ENCODE data around the gene UGT2A3. TPM values are rescaled to one million over a fixed set of nuclear protein-coding genes. Genes with fewer than 3 reads are reported as not detected.

UGT2A3 gene
- total RNA-seq, 1 experiment from 2014 or later = 2.5 TPM

- CTCF ChIA-PET = no interaction called here
- Mint-ChIP-seq H3K4me3 (ENCODE audit: unreplicated experiment) (no peak overlapping the region), H3K27me3 (ENCODE audit: insufficient read depth, unreplicated experiment) (no peaks in the 10 kb centered on the region), H3K9me3 (ENCODE audit: unreplicated experiment) (peaks cover 21% of the 10 kb centered on the region), H3K36me3 (ENCODE audit: insufficient read depth, unreplicated experiment) (no peaks in the 10 kb centered on the region), H3K4me1 (ENCODE audit: low read depth, unreplicated experiment) (no peaks in the 10 kb centered on the region), H3K27ac (ENCODE audit: unreplicated experiment) (no peak overlapping the region)
- no peak overlapping the region for H3K4me3 ChIP-seq (ENCODE audit: low read depth, low read length)
- TF ChIP-seq CTCF (IDR thresholded peaks at IDR 0.05; ENCODE audit: insufficient read depth in 1 of 2, low read depth in 1 of 2, low read length in 1 of 2, severe bottlenecking in 1 of 2, unreplicated experiment in 1 of 2) = no peak
- no peaks in the 10 kb centered on the region for H3K4me1 ChIP-seq
- no peak for DNase-seq
- H3K27me3 ChIP-seq (replicated peaks; ENCODE audit: control insufficient read depth, insufficient read depth, low read length) = no peaks in the 10 kb centered on the region
- H3K9me3 ChIP-seq = no peaks in the 10 kb centered on the region
- POLR2A ChIA-PET = no interaction called here
- no TSS peak for BruUV-seq (replicated peaks)
- no peaks in the 10 kb centered on the region for H3K36me3 ChIP-seq (ENCODE audit: control insufficient read depth, insufficient read depth, low read length)
- intact Hi-C loops (cut with micrococcal nuclease; ENCODE audit: unreplicated experiment) = no loop called here
Measured at GRCh38 chr4:68892861-68893260, 58.7 kb downstream of the UGT2A3 start.

GRCh38 chr4:68891678-68892077 is 59.9 kb downstream of the UGT2A3 start:
- Mint-ChIP-seq H3K9me3 (ENCODE audit: unreplicated experiment) (peaks cover 31% of the 10 kb centered on the region), H3K27me3 (ENCODE audit: insufficient read depth, unreplicated experiment) (no peaks in the 10 kb centered on the region), H3K4me1 (ENCODE audit: low read depth, unreplicated experiment) (no peaks in the 10 kb centered on the region), H3K36me3 (ENCODE audit: insufficient read depth, unreplicated experiment) (no peaks in the 10 kb centered on the region), H3K27ac (ENCODE audit: unreplicated experiment) (no peak overlapping the region), H3K4me3 (ENCODE audit: unreplicated experiment) (no peak overlapping the region)
- BruUV-seq (replicated peaks) = no TSS peak
- intact Hi-C loops (cut with micrococcal nuclease; ENCODE audit: unreplicated experiment) = no loop called here
- Histone ChIP-seq H3K9me3 (no peaks in the 10 kb centered on the region), H3K36me3 (ENCODE audit: control insufficient read depth, insufficient read depth, low read length) (no peaks in the 10 kb centered on the region), H3K27me3 (replicated peaks; ENCODE audit: control insufficient read depth, insufficient read depth, low read length) (no peaks in the 10 kb centered on the region), H3K4me1 (no peaks in the 10 kb centered on the region), H3K4me3 (ENCODE audit: low read depth, low read length) (no peak overlapping the region)
- CTCF ChIA-PET = no interaction called here
- TF ChIP-seq CTCF (IDR thresholded peaks at IDR 0.05; ENCODE audit: insufficient read depth in 1 of 2, low read depth in 1 of 2, low read length in 1 of 2, severe bottlenecking in 1 of 2, unreplicated experiment in 1 of 2) = no peak
- DNase-seq = no peak
- POLR2A ChIA-PET = no interaction called here

GRCh38 chr4:68885545-68885944 is 66.1 kb downstream of the UGT2A3 start:
- H3K4me3 ChIP-seq (ENCODE audit: low read depth, low read length) = no peak overlapping the region
- ChIA-PET POLR2A (no interaction called here), CTCF (no interaction called here)
- Mint-ChIP-seq H3K4me3 (ENCODE audit: unreplicated experiment) (no peak overlapping the region), H3K4me1 (ENCODE audit: low read depth, unreplicated experiment) (no peaks in the 10 kb centered on the region), H3K27me3 (ENCODE audit: insufficient read depth, unreplicated experiment) (no peaks in the 10 kb centered on the region), H3K27ac (ENCODE audit: unreplicated experiment) (no peak overlapping the region), H3K36me3 (ENCODE audit: insufficient read depth, unreplicated experiment) (no peaks in the 10 kb centered on the region), H3K9me3 (ENCODE audit: unreplicated experiment) (peaks cover 23% of the 10 kb centered on the region)
- no peaks in the 10 kb centered on the region for H3K4me1 ChIP-seq
- no peak for DNase-seq
- H3K36me3 ChIP-seq (ENCODE audit: control insufficient read depth, insufficient read depth, low read length) = no peaks in the 10 kb centered on the region
- H3K9me3 ChIP-seq = no peaks in the 10 kb centered on the region; the same call in 1 of the 2 replicates
- no peaks in the 10 kb centered on the region for H3K27me3 ChIP-seq (replicated peaks; ENCODE audit: control insufficient read depth, insufficient read depth, low read length)
- TF ChIP-seq CTCF (IDR thresholded peaks at IDR 0.05; ENCODE audit: insufficient read depth in 1 of 2, low read depth in 1 of 2, low read length in 1 of 2, severe bottlenecking in 1 of 2, unreplicated experiment in 1 of 2) = no peak
- BruUV-seq (replicated peaks) = no TSS peak
- intact Hi-C loops (cut with micrococcal nuclease; ENCODE audit: unreplicated experiment) = no loop called here
